ENCODE data around the gene HORMAD1. TPM values are rescaled to one million over a fixed set of nuclear protein-coding genes. Genes with fewer than 3 reads are reported as not detected.

Gene HORMAD1
- total and polyA plus RNA-seq, 2 of the 8 experiments (the other 6 are each of a cell fraction or from before 2014, with no cell fraction given), result not detected

- no peak for TF ChIP-seq POU5F1 (IDR thresholded peaks at IDR 0.05; ENCODE audit: low read depth, low read length)
- TF ChIP-seq RNF2 (IDR thresholded peaks at IDR 0.05; ENCODE audit: borderline replicate concordance, low read depth, low read length, missing control alignments, poor library complexity, severe bottlenecking), result no peak
- TF ChIP-seq ATF3 (IDR thresholded peaks at IDR 0.05; ENCODE audit: insufficient read depth, low read depth, low read length), result no peak
- TF ChIP-seq ZNF274 (IDR thresholded peaks at IDR 0.05; ENCODE audit: borderline replicate concordance, extremely low read depth, low read length), result no peak
- no peak for TF ChIP-seq SP4 (IDR thresholded peaks at IDR 0.05; ENCODE audit: low read length)
- no peak for TF ChIP-seq YY1 (IDR thresholded peaks at IDR 0.05; ENCODE audit: low read depth, low read length)
Measured at GRCh38 chr1:150761801-150762200, 41.1 kb upstream of the HORMAD1 start (continued).

Data from H1 (cell line).